SK-N-SH (cell line): Measurements from ENCODE around the gene HEPH. TPM values are rescaled to one million over a fixed set of nuclear protein-coding genes. Genes with fewer than 3 reads are reported as not detected.

Experiments used
- CTCF ChIA-PET: fragments of 300-600, 350-600 bp; formaldehyde crosslinking; extraction: SDS; loops from one replicate; lab custom pipeline; 2021; lab: Yijun Ruan, JAX
- POLR2A ChIA-PET: fragments of 350-600 bp; sonication (Branson Sonifier 250); formaldehyde crosslinking; extraction: SDS; loops from one replicate; lab custom pipeline; 2020; ENCODE audit warnings: antibody characterized with exemption, inconsistent platforms; lab: Yijun Ruan, JAX
- DNase-seq: peaks from one replicate; pipeline ENCODE4 v3.0.0; 2012
- H2AFZ ChIP-seq: fragments of 200-600 bp; sonication (generic); 2 replicates; pipeline ENCODE4 v1.8.1; 2016; ENCODE audit warnings: antibody characterized with exemption, mild to moderate bottlenecking, low read depth
- H3F3A ChIP-seq: fragments of 200-600 bp; sonication (generic); replicated peaks from 2 replicates; pipeline ENCODE3; 2016; ENCODE audit warnings: antibody characterized with exemption, mild to moderate bottlenecking; ENCODE audit not compliant: insufficient read depth
- H3K27ac ChIP-seq, 2 experiments: fragments of 200-500 bp in 1 of 2; fragments of 200-600 bp in 1 of 2; sonication (Bioruptor generic) in 1 of 2; sonication (generic), shearing (Covaris generic) in 1 of 2; 2 replicates each; pipeline versions ENCODE4 v1.5.1 to v1.6.1; 2014 to 2016; ENCODE audit warnings: low read depth in 2 of 2, inconsistent platforms in 1 of 2, low read length in 1 of 2, mild to moderate bottlenecking in 1 of 2, mixed read lengths in 1 of 2
- H3K27me3 ChIP-seq: fragments of 200-600 bp; sonication (generic), shearing (Covaris generic); 2 replicates; pipeline ENCODE4 v1.6.1; 2016; ENCODE audit warnings: mixed run types; ENCODE audit not compliant: insufficient read depth
- H3K36me3 ChIP-seq, 2 experiments: fragments of 200-500 bp in 1 of 2; fragments of 200-600 bp in 1 of 2; sonication (Bioruptor generic) in 1 of 2; sonication (generic) in 1 of 2; replicated peaks in 1 of 2; 2 replicates each; pipeline versions ENCODE3 to v1.5.1; 2014 to 2016; ENCODE audit warnings: low read length in 1 of 2, mild to moderate bottlenecking in 1 of 2; ENCODE audit not compliant: insufficient read depth in 2 of 2, control insufficient read depth in 1 of 2
- H3K4me1 ChIP-seq, 2 experiments: fragments of 200-500 bp in 1 of 2; fragments of 200-600 bp in 1 of 2; sonication (Bioruptor generic) in 1 of 2; sonication (generic), shearing (Covaris generic) in 1 of 2; 2 replicates each; pipeline versions ENCODE4 v1.5.1 to v1.6.1; 2014 to 2016; ENCODE audit warnings: low read depth in 1 of 2, low read length in 1 of 2, mixed run types in 1 of 2; ENCODE audit not compliant: insufficient read depth in 2 of 2, control insufficient read depth in 1 of 2
- H3K4me2 ChIP-seq: fragments of 200-600 bp; sonication (generic), shearing (Covaris generic); 2 replicates; pipeline ENCODE4 v1.6.1; 2017; ENCODE audit warnings: mixed run types
- H3K4me3 ChIP-seq, 2 experiments: fragments of 200-500 bp in 1 of 2; fragments of 200-600 bp in 1 of 2; sonication (Bioruptor generic) in 1 of 2; sonication (generic), shearing (Covaris generic) in 1 of 2; 2 replicates each; pipeline versions ENCODE4 v1.5.1 to v1.8.1; 2014 to 2016; ENCODE audit warnings: low read depth in 2 of 2, inconsistent platforms in 1 of 2, low read length in 1 of 2, mild to moderate bottlenecking in 1 of 2, mixed read lengths in 1 of 2, moderate library complexity in 1 of 2
- H3K79me2 ChIP-seq: fragments of 200-600 bp; sonication (generic); 2 replicates; pipeline ENCODE4 v1.8.1; 2017; ENCODE audit warnings: mild to moderate bottlenecking; ENCODE audit not compliant: insufficient read depth
- H3K9ac ChIP-seq: fragments of 200-600 bp; sonication (generic); 2 replicates; pipeline ENCODE4 v1.6.1; 2017; ENCODE audit warnings: mixed run types
- H3K9me2 ChIP-seq: fragments of 200-600 bp; sonication (generic); 2 replicates; pipeline ENCODE4 v1.6.1; 2017; ENCODE audit warnings: mixed run types
- H3K9me3 ChIP-seq: fragments of 200-600 bp; sonication (generic); 2 replicates; pipeline ENCODE4 v1.6.1; 2017; ENCODE audit warnings: mixed run types, mild to moderate bottlenecking, moderate library complexity
- H4K20me1 ChIP-seq: fragments of 200-600 bp; sonication (generic); 2 replicates; pipeline ENCODE4 v1.6.1; 2017; ENCODE audit warnings: mild to moderate bottlenecking, mixed run types; ENCODE audit not compliant: insufficient read depth
- CHD2 ChIP-seq: fragments of 150-350 bp; IDR thresholded peaks from 2 replicates; pipeline ENCODE4 v1.6.1; 2018; ENCODE audit warnings: low read length; ENCODE audit not compliant: partially characterized antibody
- ELF1 ChIP-seq: IDR thresholded peaks from 2 replicates; pipeline ENCODE4 v1.4.0; 2012
- FOSL2 ChIP-seq: IDR thresholded peaks from 2 replicates; pipeline ENCODE4 v1.4.0; 2012; ENCODE audit warnings: low read depth, mild to moderate bottlenecking, moderate library complexity, borderline replicate concordance
- FOXJ3 ChIP-seq: sonication (generic); formaldehyde crosslinking; IDR thresholded peaks from 2 replicates; pipeline ENCODE4 v1.5.1; 2020; ENCODE audit warnings: mild to moderate bottlenecking, missing genetic modification reagents
- GABPA ChIP-seq: IDR thresholded peaks from 2 replicates; pipeline ENCODE4 v1.4.0; 2012; ENCODE audit warnings: low read depth, mild to moderate bottlenecking
- GATA2 ChIP-seq: sonication (generic); formaldehyde crosslinking; IDR thresholded peaks from 2 replicates; pipeline ENCODE4 v1.5.0; 2020; ENCODE audit warnings: mild to moderate bottlenecking, missing genetic modification reagents
- MXI1 ChIP-seq: IDR thresholded peaks from 2 replicates; pipeline ENCODE4 v1.6.1; 2012; ENCODE audit warnings: mild to moderate bottlenecking, low read depth, low read length, improper control_type of control experiment
- POLR2AphosphoS5 ChIP-seq: IDR thresholded peaks from 2 replicates; pipeline ENCODE4 v1.6.1; 2012; ENCODE audit warnings: low read depth, low read length
- RCOR1 ChIP-seq: fragments of 150-350 bp; IDR thresholded peaks from 2 replicates; pipeline ENCODE4 v1.6.1; 2017; ENCODE audit warnings: antibody characterized with exemption, low read length
- RXRA ChIP-seq: IDR thresholded peaks from 2 replicates; pipeline ENCODE4 v1.4.0; 2012; ENCODE audit warnings: low read depth, mild to moderate bottlenecking, borderline replicate concordance
- SMC3 ChIP-seq: IDR thresholded peaks from 2 replicates; pipeline ENCODE4 v1.6.1; 2012; ENCODE audit warnings: low read depth, low read length, improper control_type of control experiment
- TAF1 ChIP-seq: IDR thresholded peaks from 2 replicates; pipeline ENCODE4 v1.6.1; 2012; ENCODE audit warnings: low read depth, mild to moderate bottlenecking, low read length, moderate library complexity, borderline replicate concordance
- TEAD4 ChIP-seq: IDR thresholded peaks from 2 replicates; pipeline ENCODE4 v1.4.0; 2012; ENCODE audit warnings: mild to moderate bottlenecking, borderline replicate concordance; ENCODE audit not compliant: insufficient read depth
- YY1 ChIP-seq: IDR thresholded peaks from 2 replicates; pipeline ENCODE4 v1.4.0; 2012; ENCODE audit warnings: low read depth, mild to moderate bottlenecking
- whole genome bisulfite sequencing: methylation state at CpG from one replicate; pipeline ENCODE4 v1.1.6; 2017; ENCODE audit warnings: low lambda C conversion rate; 5-methylcytosine and 5-hydroxymethylcytosine counted together
- polyA plus RNA-seq, 3 experiments: library from polyadenylated mRNA; depleted of rRNA; stranded (reverse); fragments of >200 nt; gene quantifications; 2 replicates each; pipeline ENCODE4 v1.2.3, GENCODE V29; 2012
- TF ChIP-seq, protein P1 (sequence below): IDR thresholded peaks from 2 replicates; pipeline ENCODE4; 2012
- TF ChIP-seq, protein P2 (sequence below): IDR thresholded peaks from 2 replicates; pipeline ENCODE4 v1.4.0; 2012; ENCODE audit warnings: low read depth

Gene HEPH
- polyA plus RNA-seq, 1 of the 3 experiments (the other 2 are of a cell fraction): 8.6 TPM

GRCh38 chrX:66164470-66164869 lies 423 bp downstream of the HEPH start:
- Histone ChIP-seq H3K36me3 (no peaks in the 10 kb centered on the region), H3K4me2 (peak overlapping the region; percentile 15; the same call in 1 of the 2 replicates), H2AFZ (no peak overlapping the region), H4K20me1 (no peaks in the 10 kb centered on the region), H3K9ac (no peak overlapping the region), H3K27me3 (no peaks in the 10 kb centered on the region), H3F3A (no peaks in the 10 kb centered on the region), H3K9me3 (no peaks in the 10 kb centered on the region), H3K4me3 (peak overlapping the region; percentile 25 to 46; a peak in 3 of 4 replicates), H3K27ac (no peak overlapping the region), H3K79me2 (no peaks in the 10 kb centered on the region), H3K9me2 (no peaks in the 10 kb centered on the region), H3K4me1 (no peaks in the 10 kb centered on the region)
- WGBS: 0% methylated on average over 3 of the region's 3 CpGs
- ChIA-PET POLR2A (no interaction called here), CTCF (no interaction called here)
- TF ChIP-seq TAF1: no peak
- no peak for TF ChIP-seq FOXJ3 (CRISPR knock-in tag)
- TF ChIP-seq POLR2AphosphoS5: no peak
- no peak for TF ChIP-seq GABPA
- TF ChIP-seq SMC3: no peak
- TF ChIP-seq, protein P1, sequence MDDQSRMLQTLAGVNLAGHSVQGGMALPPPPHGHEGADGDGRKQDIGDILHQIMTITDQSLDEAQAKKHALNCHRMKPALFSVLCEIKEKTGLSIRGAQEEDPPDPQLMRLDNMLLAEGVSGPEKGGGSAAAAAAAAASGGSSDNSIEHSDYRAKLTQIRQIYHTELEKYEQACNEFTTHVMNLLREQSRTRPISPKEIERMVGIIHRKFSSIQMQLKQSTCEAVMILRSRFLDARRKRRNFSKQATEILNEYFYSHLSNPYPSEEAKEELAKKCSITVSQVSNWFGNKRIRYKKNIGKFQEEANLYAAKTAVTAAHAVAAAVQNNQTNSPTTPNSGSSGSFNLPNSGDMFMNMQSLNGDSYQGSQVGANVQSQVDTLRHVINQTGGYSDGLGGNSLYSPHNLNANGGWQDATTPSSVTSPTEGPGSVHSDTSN: no peak
- no peak for TF ChIP-seq YY1
- TF ChIP-seq CHD2: no peak
- TF ChIP-seq ELF1: no peak
- no peak for TF ChIP-seq MXI1
- no peak for DNase-seq

DNA sequence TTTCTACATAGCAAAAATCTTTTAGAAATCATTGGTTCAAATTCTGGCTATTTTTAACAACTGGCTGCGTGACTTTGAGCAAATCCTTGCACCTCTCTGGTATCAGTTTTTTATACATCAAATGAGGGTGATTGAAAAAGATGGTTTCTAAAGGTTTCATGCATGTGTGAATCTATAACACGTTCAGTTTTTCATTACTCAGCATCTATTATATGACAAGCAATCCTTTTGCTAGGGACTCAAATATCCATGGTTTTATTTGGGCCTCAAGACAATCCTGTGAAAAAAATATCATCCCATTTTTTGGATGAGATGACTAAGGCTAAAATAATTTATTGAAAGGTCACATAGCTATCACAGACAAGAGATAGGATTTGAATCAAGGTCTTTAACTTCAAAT lies 884 bp downstream of the HEPH start:
- H3K27ac ChIP-seq: no peak overlapping the region

More for the DNA sequence above, 884 bp downstream of the HEPH start:
- H3F3A ChIP-seq: no peaks in the 10 kb centered on the region
- H3K4me2 ChIP-seq: no peak overlapping the region
- no peaks in the 10 kb centered on the region for H3K4me1 ChIP-seq
- H3K36me3 ChIP-seq: no peaks in the 10 kb centered on the region
- TF ChIP-seq GATA2: no peak
- no peak for TF ChIP-seq TEAD4
- TF ChIP-seq CHD2: no peak
- no peak for TF ChIP-seq POLR2AphosphoS5
- no peak for TF ChIP-seq SMC3
- no peak for TF ChIP-seq RCOR1
- TF ChIP-seq, protein P2, sequence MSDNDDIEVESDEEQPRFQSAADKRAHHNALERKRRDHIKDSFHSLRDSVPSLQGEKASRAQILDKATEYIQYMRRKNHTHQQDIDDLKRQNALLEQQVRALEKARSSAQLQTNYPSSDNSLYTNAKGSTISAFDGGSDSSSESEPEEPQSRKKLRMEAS: no peak
- TF ChIP-seq FOSL2: no peak
- TF ChIP-seq RXRA: no peak
- peak overlapping the region in 1 of 2 experiments; percentile 46; a peak in 3 of 4 replicates for H3K4me3 ChIP-seq
- no peaks in the 10 kb centered on the region for H3K27me3 ChIP-seq
- POLR2A ChIA-PET: no interaction called here
- no peaks in the 10 kb centered on the region for H4K20me1 ChIP-seq
- WGBS: 2% methylated on average over 2 of the region's 2 CpGs
- H3K9me2 ChIP-seq: no peaks in the 10 kb centered on the region
- CTCF ChIA-PET: no interaction called here
- no peak for DNase-seq
- H3K9me3 ChIP-seq: no peaks in the 10 kb centered on the region
- H2AFZ ChIP-seq: no peak overlapping the region
- no peaks in the 10 kb centered on the region for H3K79me2 ChIP-seq
- H3K9ac ChIP-seq: no peak overlapping the region
